Osteocyte (in vitro differentiated cells): ENCODE data around the gene NKX2-3. TPM values are rescaled to one million over a fixed set of nuclear protein-coding genes. Genes with fewer than 3 reads are reported as not detected.

ENCODE experiments used
- DNase-seq: peaks from one replicate; pipeline ENCODE4 v3.0.0; 2021; ENCODE audit warnings: mixed read lengths; ENCODE audit not compliant: unreplicated experiment; ENCODE audit errors: extremely low spot score
- H3K27ac Mint-ChIP-seq: one replicate; pipeline ENCODE4 v1.8.0; 2021; ENCODE audit warnings: mild to moderate bottlenecking, mixed read lengths; ENCODE audit not compliant: unreplicated experiment
- H3K27me3 Mint-ChIP-seq: one replicate; pipeline ENCODE4 v1.8.0; 2021; ENCODE audit warnings: mixed read lengths; ENCODE audit not compliant: unreplicated experiment
- H3K36me3 Mint-ChIP-seq: one replicate; pipeline ENCODE4 v1.8.0; 2021; ENCODE audit warnings: mixed read lengths; ENCODE audit not compliant: unreplicated experiment
- H3K4me1 Mint-ChIP-seq: one replicate; pipeline ENCODE4 v1.8.0; 2021; ENCODE audit warnings: mixed read lengths; ENCODE audit not compliant: unreplicated experiment
- H3K4me3 Mint-ChIP-seq: one replicate; pipeline ENCODE4 v1.8.0; 2021; ENCODE audit warnings: mild to moderate bottlenecking, moderate library complexity, mixed read lengths; ENCODE audit not compliant: unreplicated experiment
- H3K9me3 Mint-ChIP-seq: one replicate; pipeline ENCODE4 v1.8.0; 2021; ENCODE audit warnings: mixed read lengths; ENCODE audit not compliant: unreplicated experiment
- total RNA-seq: library from RNA; stranded (reverse); gene quantifications from 2 replicates; pipeline ENCODE4 v1.2.1, GENCODE V29; 2021
- TF ChIP-seq, protein P1 (sequence below): fragments of 200-600 bp; sonication (generic); IDR thresholded peaks from 2 replicates; pipeline ENCODE4 v1.5.0; 2021; ENCODE audit warnings: antibody characterized with exemption, mild to moderate bottlenecking, moderate library complexity

NKX2-3 gene
- total RNA-seq, 1 donor from 2014 or later: not detected

DNA sequence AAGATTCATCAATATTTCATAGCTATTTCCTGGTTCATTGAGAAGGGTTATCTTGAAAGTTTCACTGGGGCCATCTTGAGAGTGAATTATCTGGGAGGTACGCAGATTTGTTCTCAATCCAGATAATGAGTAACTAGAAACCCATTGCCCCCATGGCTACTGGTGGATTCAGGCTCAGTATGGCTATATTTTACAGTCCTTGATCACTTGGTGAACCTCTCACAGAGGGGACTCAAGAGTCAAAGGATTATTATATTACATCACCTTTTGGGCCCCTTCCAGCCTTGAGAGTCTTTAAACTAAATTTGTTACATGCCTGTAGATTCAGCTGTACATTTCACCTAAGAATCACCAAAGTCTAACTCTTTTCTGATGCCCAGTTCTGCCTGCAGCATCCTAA is 11.6 kb downstream of the NKX2-3 start:
- DNase-seq: no peak

DNA sequence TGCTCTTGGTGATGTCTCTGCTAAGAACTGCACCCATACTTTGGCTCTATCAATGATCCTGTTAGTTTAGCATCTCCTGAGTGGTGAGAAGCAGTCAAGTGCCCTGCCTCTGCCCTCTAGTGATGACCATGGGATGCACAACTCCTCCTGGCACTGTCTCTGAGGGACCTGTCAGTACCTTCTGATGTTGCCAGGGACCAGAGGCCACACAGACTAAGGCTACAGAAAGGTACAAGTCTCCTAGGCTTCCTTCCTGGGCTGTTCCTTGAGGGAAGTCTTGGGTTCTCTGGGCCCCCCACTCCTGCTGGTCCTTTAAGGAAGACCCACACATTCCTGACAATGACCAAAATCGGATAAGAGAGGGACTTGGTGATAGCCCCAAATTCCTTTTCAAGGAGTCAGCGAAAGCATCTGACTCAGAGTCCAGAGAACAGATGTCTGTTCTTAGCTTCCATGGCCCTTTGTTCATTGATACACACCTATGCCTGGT is 15.3 kb downstream of the NKX2-3 start:
- TF ChIP-seq, protein P1, sequence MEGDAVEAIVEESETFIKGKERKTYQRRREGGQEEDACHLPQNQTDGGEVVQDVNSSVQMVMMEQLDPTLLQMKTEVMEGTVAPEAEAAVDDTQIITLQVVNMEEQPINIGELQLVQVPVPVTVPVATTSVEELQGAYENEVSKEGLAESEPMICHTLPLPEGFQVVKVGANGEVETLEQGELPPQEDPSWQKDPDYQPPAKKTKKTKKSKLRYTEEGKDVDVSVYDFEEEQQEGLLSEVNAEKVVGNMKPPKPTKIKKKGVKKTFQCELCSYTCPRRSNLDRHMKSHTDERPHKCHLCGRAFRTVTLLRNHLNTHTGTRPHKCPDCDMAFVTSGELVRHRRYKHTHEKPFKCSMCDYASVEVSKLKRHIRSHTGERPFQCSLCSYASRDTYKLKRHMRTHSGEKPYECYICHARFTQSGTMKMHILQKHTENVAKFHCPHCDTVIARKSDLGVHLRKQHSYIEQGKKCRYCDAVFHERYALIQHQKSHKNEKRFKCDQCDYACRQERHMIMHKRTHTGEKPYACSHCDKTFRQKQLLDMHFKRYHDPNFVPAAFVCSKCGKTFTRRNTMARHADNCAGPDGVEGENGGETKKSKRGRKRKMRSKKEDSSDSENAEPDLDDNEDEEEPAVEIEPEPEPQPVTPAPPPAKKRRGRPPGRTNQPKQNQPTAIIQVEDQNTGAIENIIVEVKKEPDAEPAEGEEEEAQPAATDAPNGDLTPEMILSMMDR: peak; percentile 20
- DNase-seq: no peak
- H3K4me3 Mint-ChIP-seq: no peak overlapping the region
- no peaks in the 10 kb centered on the region for H3K9me3 Mint-ChIP-seq
- peaks cover 76% of the 10 kb centered on the region for H3K27me3 Mint-ChIP-seq
- no peak overlapping the region for H3K27ac Mint-ChIP-seq
- no peaks in the 10 kb centered on the region for H3K36me3 Mint-ChIP-seq
- H3K4me1 Mint-ChIP-seq: no peaks in the 10 kb centered on the region

More for the DNA sequence above, 11.6 kb downstream of the NKX2-3 start:
- Mint-ChIP-seq H3K36me3 (no peaks in the 10 kb centered on the region), H3K4me3 (no peak overlapping the region), H3K27ac (no peak overlapping the region), H3K9me3 (no peaks in the 10 kb centered on the region), H3K4me1 (no peaks in the 10 kb centered on the region), H3K27me3 (peaks cover 84% of the 10 kb centered on the region)
- TF ChIP-seq, protein P1: no peak

DNA sequence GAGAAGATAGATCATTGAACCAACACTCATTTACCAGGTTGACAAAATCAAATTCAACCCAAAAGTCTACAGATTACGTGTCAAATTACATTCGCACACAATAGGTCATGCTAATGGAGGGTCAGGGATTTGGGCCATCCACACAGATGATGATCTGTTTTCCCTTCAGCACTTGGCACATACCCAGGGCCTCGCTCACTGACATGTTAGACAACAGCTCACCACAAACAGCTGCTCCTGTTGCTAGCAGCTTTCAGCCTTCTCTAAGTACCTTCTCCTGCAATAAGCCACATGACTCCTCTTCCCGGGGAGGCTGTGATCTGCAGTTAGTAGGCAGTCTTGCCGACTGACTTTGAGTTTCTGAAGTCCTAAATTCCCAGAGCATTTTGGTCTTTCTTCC is 18.4 kb downstream of the NKX2-3 start:
- no peak for DNase-seq
- no peaks in the 10 kb centered on the region for H3K36me3 Mint-ChIP-seq
- peaks cover 71% of the 10 kb centered on the region for H3K27me3 Mint-ChIP-seq
- H3K4me3 Mint-ChIP-seq: no peak overlapping the region
- no peaks in the 10 kb centered on the region for H3K4me1 Mint-ChIP-seq
- TF ChIP-seq, protein P1: no peak
- no peak overlapping the region for H3K27ac Mint-ChIP-seq
- no peaks in the 10 kb centered on the region for H3K9me3 Mint-ChIP-seq

DNA sequence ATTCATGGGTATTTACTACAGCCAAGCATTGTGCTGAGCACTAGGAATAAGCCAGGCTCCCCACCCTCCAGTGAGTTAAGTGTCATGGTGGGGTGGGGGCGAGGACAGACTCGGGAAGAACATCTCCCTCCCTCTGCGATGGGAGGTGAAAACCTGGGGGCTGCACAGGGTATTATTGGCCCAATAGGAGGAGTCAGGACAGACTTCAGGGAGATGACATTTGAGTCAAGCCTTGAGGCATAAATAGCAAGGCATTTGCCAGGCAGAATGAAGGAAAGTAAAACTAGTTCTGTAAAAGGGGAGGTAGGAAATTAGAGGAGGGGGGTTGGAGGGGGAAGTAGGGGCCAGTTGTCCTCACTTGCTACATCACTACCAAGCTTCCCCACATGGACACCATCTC is 18.9 kb downstream of the NKX2-3 start:
- no peak for DNase-seq
- Mint-ChIP-seq H3K4me3 (no peak overlapping the region), H3K4me1 (no peaks in the 10 kb centered on the region), H3K27ac (no peak overlapping the region), H3K9me3 (no peaks in the 10 kb centered on the region), H3K27me3 (peaks cover 71% of the 10 kb centered on the region), H3K36me3 (no peaks in the 10 kb centered on the region)
- TF ChIP-seq, protein P1: no peak

DNA sequence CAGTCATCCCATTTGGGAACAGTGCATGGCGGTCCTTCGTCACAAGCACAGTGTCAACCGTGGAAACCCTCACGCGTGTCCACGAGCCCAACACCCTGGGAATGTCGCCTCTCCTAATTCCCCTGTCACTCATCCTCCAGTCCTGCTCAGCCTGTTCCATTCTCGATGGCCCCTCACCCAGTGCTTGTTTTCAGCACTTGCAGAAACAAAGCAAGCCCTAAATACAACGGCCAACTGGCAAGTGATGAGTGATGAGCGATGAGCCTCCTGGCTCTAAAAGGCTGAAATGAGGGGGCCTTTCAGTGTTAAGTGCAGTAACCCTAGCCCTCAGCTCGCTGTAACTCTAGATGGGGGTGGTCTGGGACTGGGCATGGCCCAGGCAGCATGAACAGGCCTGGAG is 22.6 kb downstream of the NKX2-3 start:
- Mint-ChIP-seq H3K9me3 (no peaks in the 10 kb centered on the region), H3K4me3 (no peak overlapping the region), H3K36me3 (no peaks in the 10 kb centered on the region), H3K27me3 (peaks cover 71% of the 10 kb centered on the region), H3K4me1 (no peaks in the 10 kb centered on the region), H3K27ac (no peak overlapping the region)
- TF ChIP-seq, protein P1: no peak
- DNase-seq: no peak
